ENCODE results near the gene DNMT3A. TPM values are rescaled to one million over a fixed set of nuclear protein-coding genes. Genes with fewer than 3 reads are reported as not detected.

The DNMT3A gene
- 10.6 and 13.8 TPM in 2 replicates for total RNA-seq

DNA sequence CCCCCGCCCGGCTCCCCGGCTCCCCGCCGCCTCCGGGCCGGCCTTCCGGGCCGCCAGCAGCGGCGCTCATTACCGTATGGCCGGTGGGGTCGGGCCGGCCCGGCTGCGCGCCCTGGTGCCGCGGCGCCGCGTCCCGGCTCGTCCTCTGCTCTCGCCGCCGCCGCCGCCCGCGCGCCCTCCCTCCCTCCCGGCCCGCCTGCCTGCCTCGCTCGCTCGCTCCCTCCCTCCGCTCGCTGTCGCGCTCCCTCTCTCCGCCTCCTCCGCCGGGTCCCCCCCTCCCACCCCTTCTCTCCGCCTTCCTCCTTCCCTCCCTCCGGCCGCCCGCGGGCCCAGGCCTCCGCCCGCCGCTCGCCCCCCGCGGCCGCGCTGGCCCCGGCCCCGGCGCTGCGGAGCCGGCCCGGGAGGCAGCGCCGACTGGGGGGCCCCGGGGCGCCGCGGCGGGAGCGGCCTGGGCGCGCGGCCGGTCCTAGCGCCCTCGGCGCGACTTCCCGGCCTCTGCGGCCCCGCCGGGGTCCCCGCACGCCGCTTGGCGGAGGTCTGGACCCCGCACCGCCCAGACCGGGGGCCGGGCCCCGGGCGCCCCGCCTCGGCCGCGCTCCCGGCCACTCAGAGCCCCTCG lies at the start of gene DNMT3A:
TSS of gene DNMT3A (minus strand) at position 173 of the 619 bp plus-strand sequence. CDS start 27,941 bp downstream, outside the sequence.

Other genes starting within 250 kb of the DNMT3A start
- gene POMC, start 173.3 kb downstream of the DNMT3A start, total RNA-seq: 3.1 and 4.0 TPM in 2 replicates

All from bronchus fibroblast of lung (primary cell).